Kasumi-1 (cell line): Measurements from ENCODE around the gene OR2D2.
"Not testable (repeated sequence)": the region's sequence is repeated elsewhere in the genome, so short reads cannot be mapped to it uniquely, and the experiment has no call there.

Experiments
- DNase-seq, 2 experiments: peaks; one replicate each; lab custom pipeline; 2025; lab: John Stamatoyannopoulos, UW

OR2D2 gene, protein sequence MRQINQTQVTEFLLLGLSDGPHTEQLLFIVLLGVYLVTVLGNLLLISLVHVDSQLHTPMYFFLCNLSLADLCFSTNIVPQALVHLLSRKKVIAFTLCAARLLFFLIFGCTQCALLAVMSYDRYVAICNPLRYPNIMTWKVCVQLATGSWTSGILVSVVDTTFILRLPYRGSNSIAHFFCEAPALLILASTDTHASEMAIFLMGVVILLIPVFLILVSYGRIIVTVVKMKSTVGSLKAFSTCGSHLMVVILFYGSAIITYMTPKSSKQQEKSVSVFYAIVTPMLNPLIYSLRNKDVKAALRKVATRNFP

DNA sequence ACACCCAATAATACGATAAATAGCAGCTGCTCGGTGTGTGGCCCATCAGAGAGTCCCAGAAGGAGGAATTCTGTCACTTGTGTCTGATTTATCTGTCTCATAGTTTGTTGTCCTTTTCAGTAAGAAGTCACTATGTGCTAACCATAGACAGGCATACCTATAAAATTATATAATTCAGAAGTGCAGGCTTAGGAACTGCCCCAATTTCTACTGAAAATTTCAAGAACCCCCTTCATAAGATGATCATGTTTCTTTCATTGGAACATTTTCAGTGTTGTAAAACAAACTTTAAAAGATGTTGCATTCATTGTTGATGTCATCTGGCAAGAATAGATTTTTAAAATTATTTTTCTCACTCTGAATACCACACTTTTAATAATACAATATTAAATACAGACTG lies at the start of gene OR2D2:
Gene OR2D2 (minus strand): TSS at position 101 of the 400 bp plus-strand sequence. CDS start 0 bp downstream, at position 101.
- DNase-seq = no peak

DNA sequence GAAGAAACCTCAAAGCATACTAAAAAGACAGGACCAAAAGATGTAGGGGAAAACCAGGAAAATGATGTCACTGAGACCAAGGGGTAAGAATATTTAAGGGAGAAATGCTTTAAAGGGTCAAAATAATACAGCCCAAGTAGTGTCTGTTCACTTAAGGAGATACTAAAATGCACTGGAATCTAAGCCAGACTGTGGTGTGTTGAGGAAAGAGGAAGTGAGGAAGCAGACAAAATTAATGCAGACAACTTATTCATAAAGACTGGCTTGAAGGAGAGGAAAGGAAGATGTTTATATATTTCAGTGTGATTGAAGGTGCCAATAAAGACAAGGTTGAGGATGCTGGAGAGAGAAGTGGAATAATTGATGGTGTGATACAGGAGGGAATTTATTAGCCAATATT lies 49.7 kb upstream of the OR2D2 start:
- DNase-seq = peak; percentile 4 to 26

DNA sequence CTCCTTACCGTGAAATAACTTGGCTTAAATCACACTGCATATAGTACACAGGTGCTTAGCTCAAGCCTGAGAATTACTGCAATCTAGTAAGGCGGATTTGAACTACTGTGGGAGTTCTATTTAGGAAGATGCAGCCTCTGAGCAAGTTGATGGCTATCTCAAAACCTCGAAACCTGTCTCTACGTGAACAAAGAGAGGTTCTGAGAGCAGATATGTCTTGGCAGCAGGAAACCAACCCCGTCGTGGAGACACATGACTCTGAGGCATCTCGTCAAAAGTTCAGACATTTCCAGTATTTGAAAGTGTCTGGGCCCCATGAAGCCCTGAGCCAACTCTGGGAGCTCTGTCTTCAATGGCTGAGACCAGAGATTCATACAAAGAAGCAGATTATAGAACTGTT lies 39.8 kb upstream of the OR2D2 start:
- DNase-seq = no peak

DNA sequence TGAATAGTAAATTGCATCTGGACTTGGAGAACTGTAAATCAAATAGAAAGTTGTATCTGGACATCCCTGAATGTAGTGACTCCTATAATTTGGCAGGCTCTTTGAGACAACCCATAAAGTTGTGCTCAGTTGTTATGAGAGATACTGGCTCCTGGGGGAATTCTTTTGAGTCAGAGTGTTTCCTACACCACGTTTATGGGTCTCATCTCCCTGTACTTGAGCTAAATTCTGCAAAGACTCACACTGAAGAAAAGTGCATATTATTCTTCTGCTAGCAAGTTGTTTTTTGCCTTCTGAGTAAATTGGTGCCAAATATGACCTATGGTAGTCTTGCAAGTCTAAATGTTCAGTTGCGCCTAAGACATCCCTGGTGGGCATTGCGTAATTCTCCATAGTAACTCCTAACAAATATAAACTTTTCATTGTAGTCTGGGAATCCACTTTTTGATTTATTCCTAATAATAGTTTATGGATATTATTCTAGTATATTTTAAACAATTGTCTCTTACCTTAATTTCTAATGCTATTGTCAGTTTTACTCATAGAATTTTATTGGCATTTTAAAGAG lies 38.9 kb upstream of the OR2D2 start:
- no peak for DNase-seq

DNA sequence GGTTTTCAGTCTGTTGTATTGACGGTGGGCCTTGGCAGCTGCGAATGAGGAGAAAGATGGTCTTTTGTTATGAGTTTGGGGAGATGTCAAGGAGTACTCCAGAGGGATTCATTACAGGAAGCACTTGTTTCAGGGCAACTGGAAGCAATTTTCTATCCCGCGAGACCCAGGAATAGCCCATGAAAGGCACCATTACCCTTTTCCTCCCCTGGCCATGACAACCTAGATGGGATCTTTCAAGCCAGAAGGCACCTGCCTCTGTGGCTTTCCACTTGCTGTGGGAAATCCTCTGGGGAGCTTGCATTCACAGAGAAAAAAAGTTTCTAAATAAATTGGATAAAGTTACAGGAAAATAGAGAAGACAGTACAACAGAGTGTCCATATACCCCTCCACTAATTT lies 36.6 kb upstream of the OR2D2 start:
- DNase-seq = no peak

DNA sequence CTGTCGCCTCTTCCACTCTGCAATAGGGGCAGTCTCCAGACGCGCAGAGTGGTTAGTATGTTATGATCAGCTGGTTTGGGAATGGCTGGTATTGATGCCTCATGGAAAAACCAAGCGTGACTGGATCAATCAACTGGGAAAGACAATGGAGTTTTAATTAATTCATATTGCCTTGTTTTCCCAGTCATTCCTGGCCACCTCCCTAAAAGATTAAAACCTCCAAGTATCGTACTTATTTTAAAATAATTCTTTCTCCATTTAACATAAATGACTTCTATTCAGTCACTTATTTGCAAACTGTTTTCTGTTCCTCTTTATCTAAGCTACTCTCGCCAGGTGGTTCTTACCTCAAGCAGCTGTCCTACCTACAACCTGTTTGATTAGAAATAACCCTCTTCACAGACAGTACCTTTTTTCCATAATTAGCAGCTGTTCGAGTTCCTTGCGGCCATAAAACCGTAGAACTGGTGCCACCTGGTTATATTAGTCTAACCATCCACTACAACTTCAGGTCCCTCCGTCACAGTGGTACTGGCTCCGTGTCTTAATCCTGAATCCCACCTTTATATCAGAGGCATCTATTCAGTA lies 34.8 kb upstream of the OR2D2 start:
- DNase-seq = no peak

DNA sequence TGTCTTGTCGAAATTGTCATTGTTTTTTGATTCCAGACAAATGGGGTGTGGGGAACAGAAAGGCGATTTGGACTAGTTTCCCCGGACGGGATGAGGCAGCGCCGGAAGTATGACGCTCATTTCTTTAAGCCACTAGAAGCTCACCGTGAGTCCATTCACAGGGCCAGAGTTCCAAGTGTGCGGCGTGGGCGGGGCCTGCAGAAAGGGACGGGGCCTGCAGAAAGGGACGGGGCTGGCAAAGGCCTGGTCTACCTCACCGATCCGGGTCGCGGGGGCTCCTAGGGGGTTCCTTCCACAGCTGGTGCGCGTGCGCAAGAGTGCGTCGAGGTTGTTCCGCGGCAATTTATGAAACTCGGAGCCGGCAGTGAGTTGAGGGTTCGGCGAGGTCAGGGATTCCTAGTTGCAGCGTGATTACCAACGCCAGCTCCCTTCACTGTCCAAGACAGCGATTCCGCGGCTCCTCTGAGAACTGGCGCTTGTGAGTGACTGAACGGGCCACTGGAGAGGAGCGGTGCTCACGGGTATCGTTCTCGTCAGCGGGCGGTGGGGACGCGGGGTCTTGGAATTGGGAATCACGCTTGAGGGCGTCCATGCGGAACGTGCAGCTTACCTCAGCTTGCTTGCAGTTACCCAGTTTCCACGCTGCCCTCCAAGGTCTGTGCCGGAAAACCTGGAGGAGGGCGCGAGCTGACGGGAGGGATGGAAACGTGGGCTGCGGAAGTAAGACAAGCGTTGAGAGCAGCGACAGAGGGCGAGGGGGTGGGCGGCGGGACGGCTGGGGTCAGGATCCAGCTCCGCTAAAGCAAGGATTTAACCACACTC lies 34.1 kb upstream of the OR2D2 start, which contains the start of gene ZNF215:
Gene ZNF215 (plus strand): TSS at position 219 of the 822 bp plus-strand sequence. CDS start 5,847 bp downstream, outside the sequence.
- no peak for DNase-seq

DNA sequence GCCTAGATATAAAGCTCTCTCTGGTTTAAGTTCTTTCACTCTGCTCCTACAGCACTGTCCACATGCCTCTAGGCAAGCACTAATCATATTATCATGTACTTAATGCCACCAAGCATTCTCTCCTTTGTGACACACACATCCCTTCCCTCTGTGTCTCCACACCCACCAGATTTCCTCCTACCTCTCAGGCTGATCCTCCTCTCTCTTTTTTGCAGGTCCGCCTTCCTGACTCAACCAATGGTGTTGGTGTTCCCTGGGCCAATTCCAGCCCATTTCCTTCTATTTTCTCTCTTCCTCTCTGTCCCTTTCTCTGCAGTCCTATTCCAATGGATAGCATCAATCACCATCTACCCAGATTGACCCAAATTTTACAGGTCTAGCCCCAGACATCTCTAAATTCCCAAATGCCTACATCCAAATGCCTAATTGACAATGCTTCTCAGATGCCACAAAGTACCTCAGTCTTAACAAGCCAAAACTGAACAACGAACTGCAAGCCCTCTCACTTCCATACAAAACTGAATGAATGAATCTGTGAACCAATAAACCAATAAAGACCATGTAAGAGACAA lies 33.4 kb upstream of the OR2D2 start:
- no peak for DNase-seq

DNA sequence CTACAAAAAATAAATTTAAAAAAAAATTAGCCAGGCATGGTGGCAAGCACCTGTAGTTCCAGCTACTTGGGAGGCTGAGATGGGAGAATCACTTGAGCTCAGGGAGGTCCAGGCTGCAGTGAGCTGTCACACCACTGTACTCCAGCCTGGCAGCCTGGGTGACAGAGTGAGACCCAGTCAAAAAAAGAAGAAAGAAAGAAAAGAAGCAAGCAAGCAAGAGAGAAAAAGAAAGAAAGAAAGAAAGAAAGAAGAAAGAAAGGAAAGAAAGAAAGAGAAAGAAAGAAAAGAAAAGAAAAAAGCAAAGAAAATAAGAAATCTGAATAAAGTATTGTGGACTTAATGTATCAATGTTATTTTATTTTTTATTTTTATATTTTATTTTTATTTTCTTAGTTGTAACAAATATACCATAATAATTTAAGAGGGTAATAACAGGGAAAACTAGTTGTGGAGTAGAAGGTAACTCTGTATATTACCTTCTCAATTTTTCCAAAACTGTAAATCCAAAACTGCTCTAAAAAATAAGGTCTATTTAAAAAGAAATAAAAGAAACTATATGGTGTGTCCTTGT lies 32.8 kb upstream of the OR2D2 start:
- no peak for DNase-seq

DNA sequence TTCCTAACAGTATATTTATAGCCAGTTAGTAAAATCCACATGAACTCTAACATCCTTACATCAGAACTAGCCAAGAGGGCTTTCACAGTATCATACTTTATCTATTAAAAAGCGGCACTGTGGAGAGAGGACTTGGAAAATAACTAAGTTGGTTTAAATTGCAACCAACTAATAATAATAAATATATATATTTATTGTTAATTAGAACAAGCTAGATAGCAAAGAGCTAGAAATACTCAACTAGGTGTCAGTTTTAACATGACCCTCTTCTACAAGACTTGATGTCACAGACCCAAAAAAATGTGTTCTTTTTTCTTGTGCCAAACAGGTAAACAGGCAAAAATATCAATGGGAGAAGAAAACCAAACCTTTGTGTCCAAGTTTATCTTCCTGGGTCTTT lies 28.4 kb upstream of the OR2D2 start, which contains the start of gene OR2D3:
Gene OR2D3 (plus strand): TSS at position 301 of the 400 bp plus-strand sequence. CDS start 0 bp downstream, at position 301.
- no peak for DNase-seq

DNA sequence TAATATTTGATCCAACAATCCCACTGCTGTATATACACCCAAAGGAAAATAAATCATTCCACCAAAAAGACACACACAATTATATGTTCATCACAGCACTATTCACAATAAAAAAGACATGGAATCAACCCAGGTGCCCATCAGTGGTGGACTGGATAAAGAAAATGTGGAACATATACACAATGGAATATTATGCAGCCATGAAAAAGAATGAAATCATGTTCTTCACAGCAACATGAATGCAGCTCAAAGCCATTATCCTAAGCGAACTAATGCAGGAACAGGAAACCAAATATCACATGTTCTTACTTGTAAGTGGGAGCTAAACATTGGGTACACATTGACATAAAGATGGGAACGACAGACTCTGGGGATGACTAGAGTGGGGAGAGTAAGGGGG lies 27.4 kb upstream of the OR2D2 start:
- DNase-seq = no peak

DNA sequence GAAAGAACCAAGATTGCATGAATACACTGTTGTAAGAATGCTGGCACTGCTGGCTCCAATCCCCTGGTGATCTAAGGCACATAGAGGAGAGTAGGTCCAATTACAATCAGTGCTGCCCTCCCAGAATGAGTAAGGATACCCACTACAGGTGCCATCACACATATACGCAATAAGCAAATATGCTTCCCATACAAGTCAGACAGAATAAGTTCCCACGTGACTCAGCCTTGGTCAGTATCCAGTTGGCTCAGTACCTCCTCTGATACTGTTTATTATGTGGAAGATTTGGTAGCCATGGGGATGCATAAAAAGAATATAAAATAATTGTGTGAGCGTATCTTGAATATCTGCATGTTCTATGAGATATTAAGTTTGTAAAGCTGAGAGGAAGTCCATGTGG lies 19.6 kb upstream of the OR2D2 start:
- DNase-seq = no peak

DNA sequence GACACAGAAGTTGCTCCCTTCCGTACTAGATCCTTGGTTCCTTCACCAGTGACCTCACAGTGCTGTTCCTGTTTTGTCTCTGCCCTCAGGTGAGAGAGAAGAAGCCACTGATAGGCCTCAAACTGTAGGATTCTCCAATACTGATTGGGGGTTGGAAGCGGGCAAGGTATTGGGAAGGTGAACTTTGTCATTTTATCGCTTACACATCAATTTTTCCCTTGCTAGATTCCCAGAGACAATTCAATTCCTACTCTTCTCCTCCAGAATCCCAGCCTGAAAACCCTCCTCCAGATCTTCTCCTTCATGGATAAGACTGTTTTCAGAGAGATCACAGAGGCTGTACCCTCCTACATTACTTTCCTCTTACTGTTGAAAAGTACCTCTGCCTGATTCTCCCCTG lies 19.1 kb upstream of the OR2D2 start:
- DNase-seq = no peak

DNA sequence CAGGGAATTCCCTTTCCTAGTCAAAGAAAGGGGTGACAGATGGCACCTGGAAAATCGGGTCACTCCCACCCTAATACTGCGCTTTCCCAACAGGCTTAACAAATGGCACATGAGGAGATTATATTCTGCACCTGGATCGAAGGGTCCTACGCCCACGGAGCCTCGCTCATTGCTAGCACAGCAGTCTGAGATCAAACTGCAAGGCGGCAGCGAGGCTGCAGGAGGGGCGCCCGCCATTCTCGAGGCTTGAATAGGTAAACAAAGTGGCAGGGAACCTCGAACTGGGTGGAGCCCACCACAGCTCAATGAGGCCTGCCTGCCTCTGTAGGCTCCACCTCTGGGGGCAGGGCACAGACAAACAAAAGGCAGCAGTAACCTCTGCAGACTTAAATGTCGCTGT lies 12.5 kb upstream of the OR2D2 start:
- not testable (repeated sequence) for DNase-seq

DNA sequence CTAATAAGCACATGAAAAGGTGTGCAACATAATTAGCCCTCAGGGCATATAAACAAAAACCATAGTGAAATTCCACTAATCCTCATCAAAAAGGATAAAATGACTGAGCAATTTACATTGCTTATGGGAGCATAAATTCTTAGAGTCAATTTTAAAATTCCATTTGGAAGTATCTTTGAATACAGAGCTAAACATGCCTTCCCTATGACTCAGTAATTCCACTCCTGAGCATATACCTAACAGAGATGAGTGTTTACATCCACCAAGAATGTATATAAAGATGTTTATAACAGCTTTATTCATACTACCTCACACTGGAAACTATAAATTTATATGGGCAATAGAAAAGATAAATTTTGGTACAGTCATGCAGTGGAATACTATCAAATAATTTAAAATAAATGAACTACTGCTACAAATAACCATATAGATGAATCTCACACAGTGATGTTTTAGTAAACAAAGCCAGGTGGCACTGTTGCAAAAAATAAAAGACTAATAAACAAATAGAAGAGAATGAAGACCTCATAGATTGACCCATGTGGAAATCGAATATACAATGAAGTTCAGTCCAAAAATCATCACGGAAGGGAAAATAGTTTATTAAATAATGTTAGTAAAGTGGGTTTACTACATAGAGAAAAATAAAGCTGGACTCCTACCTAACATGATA lies 8.2 kb upstream of the OR2D2 start:
- DNase-seq = no peak

DNA sequence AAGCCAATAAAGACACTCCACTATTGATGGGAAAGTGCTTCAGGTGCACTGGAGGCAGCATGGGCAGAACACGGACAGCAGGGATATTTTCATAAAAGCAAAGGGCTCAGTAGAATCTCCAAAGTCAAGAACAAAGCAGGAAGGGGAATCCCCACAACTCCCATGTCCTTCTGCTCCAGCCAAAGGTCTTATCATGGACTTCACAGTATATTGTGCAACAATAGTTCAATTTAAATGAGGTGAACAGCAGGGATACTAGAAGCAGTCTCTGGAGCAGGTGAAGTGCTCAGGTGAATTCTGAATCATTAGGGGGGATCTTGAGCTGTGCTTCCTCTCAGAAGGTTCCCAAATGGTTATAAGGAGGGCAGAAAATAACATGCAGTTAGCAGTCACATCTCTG lies 6.6 kb upstream of the OR2D2 start:
- DNase-seq = no peak

DNA sequence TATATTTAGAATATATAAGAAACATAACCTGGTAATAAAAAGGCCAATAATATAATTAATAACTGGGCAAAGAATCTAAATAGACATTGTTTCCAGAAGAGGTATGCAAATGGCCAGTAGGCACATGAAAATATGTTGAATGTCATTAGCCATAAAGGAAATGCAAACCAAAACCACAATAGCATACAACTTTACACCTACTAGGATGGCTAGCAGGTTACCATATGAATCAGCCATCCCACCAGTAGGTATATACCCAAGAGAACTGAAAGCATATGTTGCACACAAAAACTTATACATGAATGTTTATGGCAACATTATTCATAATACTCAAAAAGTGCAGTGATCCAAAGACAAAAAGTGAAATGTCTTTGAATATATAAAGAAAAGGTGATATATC lies 2.7 kb upstream of the OR2D2 start:
- DNase-seq = no peak

DNA sequence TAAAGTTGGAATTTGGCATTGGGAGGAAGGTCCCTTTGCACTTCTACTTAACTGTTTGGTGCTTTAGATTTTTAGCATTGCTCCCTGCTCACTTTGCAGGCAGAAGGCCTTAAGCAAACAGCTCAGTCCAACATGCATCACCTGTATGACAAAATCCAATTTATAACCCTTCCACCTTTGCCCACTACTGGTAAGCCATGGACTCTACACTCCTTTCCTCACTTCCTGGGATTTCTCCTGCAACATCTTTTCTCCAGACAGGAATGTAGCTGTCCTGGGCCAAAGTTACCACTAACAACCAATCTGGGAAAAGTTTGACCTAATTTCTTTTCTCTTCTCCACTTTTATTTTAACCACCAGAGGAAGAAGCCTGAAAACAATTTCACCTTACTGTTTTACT lies 1.8 kb upstream of the OR2D2 start:
- DNase-seq = no peak

DNA sequence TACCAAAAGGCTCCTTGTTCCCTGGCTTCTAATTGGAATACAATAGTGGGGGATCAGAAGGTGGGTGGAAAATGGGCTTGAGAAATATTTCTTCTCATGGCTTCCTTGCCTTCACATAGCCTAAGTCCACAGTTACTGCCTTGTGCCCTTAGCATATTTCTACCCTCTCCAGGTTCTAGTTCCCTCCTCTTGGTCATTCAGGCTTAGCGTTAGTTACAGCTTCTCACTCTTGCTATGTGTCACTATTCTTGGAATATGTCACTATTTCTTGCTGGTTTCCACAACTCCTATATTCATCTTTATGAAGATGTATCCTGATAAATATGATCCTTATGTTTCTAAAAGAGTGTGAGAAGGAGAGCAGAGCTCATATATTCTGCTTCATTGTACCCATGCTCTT lies 2.5 kb downstream of the OR2D2 start:
- DNase-seq = no peak

DNA sequence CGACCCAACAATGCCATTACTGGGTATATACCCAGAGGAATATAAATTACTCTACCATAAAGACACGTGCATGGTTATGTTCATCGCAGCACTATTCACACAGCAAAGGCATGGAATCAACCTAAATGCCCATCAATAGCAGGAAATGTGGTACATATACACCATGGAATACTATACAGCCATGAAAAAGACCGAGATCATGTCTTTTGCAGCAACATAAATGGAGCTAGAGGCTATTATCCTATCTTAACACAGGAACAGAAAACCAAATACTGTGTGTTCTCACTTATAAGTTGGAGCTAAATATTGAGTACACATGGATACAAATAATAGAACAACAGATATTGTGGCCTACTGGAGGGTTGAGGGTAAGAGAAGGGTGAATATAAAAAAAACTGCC lies 3.5 kb downstream of the OR2D2 start:
- no peak for DNase-seq

DNA sequence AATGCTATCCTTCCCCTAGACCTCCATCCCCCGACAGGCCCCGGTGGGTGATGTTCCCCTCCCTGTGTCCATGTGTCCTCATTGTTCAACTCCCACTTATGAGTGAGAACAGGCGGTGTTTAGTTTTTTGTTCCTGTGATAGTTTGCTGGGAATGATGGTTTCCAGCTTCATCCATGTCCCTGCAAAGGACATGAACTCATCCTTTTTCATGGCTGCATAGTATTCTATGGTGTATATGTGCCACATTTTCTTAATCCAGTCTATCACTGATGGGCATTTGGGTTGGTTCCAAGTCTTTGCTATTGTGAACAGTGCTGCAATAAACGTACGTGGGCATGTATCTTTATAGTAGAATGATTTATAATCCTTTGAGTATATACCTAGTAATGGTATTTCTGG lies 4.6 kb downstream of the OR2D2 start:
- not testable (repeated sequence) for DNase-seq
